Stimulated activated CD4-positive, alpha-beta T cell treated with anti-CD3 and anti-CD28 coated beads, Interleukin-15, amount 100 ng/mL, for 1 hour (primary cell): ENCODE results near the gene GPR15.
"Not testable (repeated sequence)": the region's sequence is repeated elsewhere in the genome, so short reads cannot be mapped to it uniquely, and the experiment has no call there.

Source experiments
- DNase-seq, 2 donors: peaks; one replicate each; pipeline ENCODE4 v3.0.0-alpha.2; 2020; ENCODE audit warnings: low read depth in 1 of 2, low spot score in 1 of 2

Gene GPR15

DNA sequence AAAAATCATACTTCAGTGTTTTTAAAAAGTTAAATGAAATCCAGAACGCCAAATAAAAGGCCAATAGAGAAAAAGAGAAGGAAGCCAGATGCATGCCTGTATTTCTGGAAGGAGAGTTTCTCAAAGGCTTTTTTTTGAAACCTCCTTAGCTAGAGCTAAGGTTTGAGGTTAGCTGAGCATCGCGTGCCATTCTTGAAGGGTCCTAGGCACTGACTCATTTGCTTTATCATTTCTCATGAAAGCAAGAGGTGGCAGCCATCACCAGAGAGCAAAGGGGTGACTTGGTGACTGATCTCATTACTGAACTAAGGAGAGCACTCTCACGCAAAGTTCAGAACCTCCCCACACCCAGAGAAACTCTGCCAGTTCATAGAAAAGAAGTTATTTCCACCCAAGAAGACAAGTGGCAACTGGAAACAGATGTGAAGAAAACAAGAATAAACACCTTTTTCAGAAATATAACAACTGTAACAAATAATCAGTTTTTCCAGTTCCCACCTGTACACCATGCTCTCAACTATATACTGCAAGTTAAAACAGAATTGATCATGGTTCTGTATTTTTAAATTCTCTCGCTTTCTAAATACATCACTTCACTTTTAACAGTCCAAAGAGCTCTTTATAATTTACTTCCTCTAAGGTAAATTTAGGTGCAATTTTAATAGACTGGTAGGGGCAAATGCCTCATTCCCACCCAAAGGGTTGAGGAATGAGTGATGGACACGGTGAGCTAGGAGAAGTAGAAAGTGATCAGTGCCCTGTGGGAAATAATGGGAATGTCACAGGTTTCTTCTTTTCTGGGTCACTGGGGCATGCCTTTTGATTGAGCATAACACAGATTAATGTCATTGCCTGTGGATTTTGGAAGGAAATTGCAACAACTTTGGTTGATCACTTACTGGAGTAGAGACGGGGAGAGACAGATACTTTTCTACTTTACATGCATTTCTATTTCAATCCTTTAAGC, 24.7 kb downstream of the GPR15 start:
- peak; percentile 36 to 42 for DNase-seq

DNA sequence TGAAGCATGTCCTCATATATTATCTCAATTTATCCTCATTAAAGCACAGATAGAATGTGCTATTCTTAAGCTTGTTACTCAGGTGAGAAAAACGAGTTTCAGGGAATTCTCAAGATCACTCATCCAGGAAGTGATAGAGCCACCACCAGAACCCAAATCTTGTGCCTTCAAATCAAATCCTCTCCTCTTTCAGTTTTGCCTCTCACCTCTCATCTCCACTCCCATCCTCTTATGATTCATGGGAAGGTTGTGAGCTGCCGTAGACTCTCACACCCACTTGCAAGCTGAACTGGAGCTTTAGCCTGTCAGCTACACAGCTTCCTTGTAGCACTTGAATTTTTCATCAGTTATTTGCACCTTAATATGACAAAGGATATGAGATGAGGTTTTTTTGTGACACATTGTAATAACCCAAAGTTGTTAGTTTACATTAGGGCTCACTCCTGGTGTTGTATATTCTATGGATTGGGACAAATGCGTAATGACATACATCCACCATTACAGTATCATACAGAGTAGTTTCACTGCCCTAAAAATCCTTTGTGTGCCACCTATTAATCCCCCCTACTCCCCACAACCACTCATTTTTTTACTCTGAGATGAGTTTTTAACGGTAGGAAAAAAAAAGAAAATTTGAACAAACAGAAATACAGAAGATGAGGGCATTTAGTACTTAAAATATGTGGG, 25.7 kb downstream of the GPR15 start:
- no peak for DNase-seq

DNA sequence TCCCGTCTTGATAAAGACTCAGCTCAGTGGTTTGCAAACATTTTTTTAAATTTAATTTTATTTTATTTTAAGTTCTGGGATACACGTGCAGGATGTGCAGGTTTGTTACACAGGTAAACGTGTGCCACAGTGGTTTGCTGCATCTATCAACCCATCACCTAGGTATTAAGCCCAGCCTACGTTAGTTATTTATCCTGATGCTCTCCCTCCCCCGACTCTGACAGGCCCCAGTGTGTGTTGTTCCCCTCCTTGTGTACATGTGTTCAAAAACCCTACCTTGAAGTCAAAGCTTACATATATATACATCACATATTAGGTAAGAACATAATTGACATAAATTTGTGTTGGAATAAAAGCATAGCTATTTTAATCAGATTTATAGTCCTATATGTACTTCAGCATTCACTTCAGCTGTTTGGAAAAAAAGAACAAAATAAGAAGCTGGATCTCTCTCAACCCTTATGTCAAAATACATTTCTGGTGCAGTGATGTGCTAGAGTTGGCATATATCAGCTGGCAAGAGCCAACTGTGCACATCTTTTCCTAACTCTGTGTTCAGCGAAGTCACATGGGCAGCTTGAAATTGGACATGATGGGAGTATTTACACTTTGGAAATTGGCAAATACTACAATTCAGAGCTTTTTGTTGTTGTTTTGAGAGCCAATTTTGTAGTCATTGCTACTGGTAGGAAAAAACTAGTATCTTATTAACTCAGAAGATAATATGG, 26.5 kb downstream of the GPR15 start:
- DNase-seq = no peak

DNA sequence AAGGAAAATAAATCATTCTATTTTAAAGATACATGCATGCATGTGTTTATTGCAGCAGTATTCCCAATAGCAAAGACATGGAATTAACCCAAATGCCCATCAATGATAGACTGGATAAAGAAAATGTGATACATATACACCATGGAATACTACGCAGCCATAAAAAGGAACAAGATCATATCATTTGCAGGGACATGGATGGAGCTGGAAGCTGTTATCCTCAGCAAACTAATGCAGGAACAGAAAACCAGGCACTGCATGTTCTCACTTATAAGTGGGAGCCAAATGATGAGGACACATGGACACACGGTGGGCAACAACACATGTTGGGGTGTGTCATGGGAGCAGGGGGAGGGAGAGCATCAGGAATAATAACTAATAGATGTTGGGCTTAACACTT, 28.0 kb downstream of the GPR15 start:
- DNase-seq = not testable (repeated sequence)

DNA sequence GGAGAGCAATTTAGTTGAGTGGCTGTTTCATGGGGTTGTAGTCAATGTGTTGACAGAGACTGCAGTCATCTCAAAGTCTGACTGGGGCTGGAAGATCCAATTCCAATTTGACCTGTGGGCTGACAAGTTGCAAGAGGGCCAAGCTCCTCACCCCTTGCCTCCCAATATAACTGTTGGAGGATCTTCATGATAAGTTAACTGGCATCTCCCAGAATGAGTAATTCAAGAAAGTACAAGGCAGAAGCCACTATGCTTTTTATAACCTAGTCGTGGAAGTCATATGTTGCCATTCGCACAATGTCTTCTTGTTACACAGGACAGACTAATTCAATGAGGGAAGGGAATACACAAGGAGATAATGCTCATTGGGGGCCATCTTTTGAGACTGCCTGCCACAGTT, 29.1 kb downstream of the GPR15 start:
- no peak for DNase-seq

DNA sequence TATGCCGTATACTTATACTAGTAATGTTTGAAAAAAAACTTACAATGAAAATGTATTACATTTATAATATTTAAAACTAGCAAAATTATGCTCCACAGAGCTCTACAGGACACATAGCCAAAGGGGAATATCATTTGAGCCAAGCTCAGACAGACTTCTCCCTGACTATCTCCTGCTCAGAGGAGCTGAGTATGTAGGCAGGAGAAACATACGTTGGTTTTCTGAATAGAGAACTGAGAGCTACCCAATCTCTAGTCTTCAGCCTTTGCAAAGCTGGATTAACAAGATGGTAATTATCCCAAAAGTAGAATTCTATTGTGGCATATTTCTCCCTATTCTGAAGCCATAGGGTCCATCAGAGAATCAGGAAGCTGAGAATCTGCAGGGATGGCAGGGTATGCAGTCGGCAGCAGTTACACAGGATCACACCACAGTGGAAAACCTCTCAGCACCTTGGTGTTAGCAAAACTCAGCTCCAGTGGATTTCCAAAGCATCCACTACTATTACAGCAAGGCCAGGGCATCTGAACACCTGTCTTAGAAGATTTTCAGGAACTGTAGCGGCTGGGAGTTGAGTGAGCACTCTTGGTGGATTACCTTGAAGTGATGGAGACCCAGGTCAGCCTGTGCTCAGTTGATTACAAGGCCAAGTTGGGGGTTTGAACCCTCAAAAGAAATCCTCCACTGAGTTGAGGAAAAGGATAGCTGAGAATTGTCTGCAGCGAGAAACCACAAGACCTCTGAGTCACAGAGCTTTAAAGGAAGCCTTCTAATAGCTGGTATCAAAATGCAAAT, 30.1 kb downstream of the GPR15 start:
- DNase-seq = no peak

DNA sequence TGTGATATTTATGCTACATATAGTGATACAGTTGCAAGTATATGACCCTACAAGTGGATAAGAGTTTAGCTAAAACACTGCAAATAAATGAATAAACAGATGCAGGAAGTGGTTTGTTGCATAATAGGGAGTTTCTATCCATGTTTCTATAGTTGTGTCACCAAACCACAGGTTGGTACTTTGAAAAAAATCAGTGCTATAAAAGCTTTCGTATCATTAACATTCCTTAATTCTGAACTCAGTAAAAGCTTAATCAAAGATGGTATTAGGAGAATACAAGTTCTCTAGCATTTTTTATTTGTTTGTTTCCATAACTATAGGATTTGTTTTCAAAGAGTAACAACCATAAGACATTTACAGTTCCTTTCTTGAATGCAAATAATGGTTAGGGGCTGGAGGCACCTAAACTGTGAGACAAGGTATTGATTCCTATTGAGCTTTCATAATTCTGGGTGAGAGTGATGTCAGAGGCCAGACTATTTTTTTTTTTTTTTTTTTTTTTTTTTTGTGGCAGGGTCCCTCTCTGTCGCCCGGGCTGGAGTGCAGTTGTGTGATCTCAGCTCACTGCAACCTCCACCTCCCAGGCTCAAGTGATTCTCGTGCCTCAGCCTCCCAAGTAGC, 32.0 kb downstream of the GPR15 start:
- no peak for DNase-seq

DNA sequence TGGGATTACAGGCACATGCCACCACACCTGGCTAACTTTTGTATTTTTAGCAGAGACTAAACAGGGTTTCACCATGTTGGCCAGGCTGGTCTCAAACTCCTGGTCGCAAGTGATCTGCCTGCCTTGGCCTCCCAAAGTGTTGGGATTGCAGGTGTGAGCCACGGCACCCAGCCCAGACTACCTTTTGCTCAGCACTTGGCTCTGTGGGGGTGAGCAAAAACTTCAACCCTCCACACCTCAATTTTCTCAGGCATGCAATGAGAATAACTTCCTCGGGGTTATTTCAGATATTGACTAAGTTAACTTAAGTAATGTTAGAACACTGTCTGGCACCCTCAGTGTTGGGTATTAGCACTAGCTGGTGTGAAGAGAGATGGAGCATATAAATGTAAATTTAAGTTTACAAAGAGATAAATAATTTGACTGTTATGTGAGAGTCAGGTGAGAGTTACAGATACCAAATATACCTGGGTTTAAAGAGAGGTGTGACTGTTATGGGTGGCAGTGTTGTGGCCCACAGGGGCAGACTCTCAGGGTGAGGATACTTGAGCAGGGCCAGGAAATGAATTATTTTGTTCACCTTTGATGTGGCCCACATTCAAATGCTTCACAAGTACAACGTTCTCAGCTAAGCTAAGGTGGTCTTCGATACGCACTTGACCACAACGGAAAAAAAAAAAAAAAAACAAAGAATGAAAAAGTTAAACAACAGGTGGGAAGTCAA, 32.7 kb downstream of the GPR15 start:
- no peak for DNase-seq

DNA sequence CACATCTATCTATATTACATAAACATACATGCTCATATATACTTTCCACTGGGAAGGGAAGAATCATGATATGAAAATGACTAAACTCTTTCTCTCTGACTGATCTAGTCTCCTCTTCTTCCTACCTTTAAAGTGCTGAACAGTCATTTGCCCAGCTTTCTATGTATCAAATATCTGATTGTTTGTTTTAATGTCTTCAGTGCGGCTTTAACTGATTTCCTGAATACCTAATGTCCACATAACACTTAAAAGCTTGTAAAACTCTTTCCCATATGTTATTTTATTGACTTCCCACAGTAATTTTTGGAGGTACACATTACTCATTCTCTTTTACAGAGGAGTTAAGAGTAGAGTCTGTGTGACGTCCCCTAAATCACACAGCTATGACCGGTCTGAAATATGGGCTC, 33.5 kb downstream of the GPR15 start:
- no peak for DNase-seq

DNA sequence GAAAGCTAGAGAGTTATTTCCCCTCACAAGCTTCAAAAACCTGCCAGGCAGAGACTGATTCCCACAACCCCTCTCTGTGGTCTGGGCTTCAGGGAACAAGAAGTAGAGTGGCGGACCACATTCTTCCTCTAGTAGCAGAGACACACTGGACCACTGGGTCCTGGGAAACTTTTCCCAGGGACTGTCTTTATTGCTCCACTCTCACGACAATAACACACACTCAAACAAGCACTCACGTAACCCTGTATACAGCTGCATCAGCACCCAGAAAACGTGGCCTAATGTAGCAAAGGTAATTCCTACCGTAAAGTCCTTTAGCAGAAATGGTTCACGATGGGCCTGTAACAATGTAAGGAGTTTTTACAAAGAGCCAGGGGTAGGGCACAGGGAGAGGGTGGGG, 34.1 kb downstream of the GPR15 start:
- DNase-seq = no peak

DNA sequence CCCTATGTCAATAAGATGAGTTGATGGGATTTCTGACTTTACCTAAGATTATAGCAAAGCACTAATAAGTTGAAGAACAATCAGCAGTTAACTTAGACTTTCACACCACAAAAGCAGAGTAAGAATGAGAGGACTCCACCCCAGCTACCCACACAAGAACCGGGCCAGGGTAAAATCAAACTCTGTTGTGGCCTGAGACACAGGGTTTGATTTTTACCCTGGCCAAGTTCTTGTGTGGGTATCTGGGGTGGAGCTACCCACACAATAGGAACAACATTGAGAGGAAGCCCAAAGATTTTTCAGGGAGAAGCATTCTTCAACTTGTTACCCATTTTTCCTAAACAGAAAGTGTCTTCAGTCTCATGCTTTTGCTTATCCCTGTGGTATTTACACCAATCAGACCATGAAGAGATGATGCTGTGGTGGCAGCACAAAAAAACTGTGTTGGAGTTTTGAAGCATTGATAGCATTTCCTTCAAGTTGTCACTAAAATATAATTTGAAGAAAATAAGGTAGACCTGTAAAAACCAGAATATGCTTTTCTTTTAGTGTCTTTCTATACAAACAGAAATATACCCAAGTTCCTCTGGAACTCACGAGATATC, 36.0 kb downstream of the GPR15 start:
- no peak for DNase-seq

DNA sequence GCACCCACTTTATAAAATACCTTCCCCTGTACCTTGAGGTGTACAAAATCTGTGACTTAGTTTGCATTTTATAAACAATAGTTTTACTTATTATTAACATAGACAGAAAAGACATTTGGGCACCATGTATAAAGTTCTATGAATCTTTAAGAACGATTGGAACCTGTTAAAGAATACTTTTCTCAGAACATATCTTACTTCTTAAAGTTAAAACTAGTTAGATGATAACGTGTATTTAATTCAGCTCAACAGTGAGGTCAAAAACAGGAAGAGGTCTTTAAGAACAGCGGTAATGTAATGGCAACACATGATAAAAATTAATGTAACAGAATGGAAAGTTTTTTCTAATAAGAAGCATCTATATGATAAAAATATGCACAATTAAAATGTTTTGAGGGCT, 36.6 kb downstream of the GPR15 start:
- no peak for DNase-seq

DNA sequence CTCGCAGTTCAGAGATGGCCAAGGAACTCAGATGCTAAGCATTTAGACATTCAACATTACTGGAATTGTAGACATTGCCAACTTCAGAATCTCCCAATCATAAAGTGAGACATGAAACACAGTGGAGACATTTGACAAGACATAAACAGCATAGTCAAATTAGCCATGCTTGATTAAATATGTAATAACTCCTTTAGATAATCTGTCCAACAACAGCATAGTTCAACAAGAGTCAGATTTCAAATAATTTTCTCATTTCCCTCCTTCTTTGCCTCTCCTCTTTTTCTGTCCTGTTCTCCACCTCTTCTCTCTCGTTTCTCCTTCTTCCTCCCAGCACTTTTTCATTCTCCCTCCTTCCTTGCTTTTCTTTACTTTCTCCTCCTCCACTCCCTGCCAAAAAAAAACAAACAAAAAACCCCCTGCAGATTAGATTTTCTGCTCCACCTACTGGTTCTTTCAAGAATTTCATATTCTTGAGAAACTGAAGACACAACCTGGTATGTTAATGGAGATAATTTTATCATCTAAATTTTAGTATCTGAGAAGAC, 41.5 kb downstream of the GPR15 start:
- no peak for DNase-seq

DNA sequence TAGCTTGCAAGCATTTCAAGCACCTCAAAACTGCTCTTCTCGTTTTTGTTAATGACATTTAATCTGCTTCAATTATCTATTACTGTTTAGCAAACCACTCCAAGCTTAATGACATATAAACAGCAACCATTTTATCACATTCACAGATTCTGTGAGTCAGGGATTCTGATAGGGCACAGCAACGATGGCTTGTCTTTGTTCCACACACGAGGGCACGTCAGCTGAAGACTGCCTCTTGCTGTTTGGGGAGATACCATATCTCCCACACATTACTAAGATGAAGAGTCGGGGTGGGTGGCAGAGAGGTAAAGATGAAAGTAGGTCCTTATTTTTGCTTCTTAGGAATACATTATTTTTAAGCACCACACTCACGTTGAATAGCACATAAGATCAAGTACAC, 42.4 kb downstream of the GPR15 start:
- no peak for DNase-seq

DNA sequence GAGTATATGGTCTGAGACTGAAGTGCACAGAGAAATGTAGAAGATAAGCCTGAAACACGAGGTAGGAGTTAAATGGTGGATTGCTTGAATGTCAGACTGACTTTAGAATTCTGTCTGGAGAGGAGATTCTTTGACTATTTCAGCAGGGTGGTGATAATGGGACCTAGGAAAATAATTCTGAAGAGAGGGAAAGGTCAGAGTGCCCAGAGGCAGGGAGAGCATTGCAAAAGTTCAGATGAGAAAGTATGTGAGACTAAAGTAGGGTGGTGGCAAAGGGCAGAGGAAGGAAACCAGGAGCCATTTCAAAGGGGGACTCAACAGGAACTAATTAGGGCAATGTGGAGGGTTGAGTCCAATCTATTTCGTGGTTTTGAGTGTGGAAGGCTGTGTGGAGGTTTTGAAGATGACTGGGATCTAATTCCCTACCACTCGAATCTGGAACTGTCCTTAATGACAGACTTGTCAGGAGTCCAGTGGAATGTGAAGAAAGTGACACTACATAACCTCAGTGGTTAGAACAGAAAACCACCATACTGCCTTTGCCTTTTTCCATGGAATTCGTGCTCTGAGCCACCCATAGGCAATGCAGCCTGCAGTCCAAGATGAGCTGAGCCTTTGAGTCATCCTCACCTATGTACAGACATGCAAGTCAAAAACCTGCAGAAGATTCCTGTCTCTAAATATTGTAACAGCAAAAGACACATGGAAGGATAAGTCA, 45.6 kb downstream of the GPR15 start:
- DNase-seq = no peak

DNA sequence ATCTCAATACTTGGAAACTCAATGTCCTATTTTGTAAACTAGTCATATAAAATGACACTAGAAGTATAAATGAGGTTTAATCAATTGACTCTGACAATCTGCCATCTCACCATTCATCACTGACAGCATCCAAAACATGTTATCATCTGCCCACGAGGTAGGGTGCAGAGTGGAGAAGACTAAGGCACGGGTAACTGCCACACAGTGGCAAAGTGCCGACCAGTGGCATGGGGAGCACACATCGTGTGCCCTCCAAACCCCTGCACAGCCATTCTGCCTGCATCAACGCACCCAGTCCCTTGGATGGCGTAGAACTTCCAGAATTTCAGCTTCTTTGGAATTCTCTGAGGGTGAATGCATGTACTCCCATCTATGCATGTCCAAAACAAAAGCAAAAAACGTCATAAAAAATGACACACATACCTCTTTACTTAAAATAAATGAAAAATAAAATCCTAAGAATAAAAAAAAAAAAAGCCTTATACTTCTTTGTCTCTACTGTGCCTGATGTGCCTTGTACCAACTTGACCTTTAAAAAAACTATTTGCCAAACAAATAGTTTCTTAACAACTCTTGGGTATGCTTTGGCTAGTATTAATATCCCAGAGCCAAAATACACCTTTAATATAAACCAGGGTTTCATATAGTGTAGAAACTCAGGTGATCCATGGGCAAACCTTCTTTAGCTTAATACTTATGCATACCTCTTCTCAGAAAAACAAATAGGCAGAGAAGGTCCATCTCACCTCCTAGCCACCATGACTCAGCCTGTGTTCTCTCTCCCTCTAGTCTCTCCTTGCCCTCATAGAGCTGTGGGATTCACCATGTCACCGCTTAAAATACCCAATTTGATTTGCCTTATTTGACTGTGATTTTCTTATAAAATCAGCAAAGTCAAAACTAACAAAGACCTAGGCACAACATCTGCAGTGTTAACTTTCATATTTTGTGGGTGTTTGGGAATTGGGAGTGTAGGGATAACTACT, 48.9 kb downstream of the GPR15 start:
- no peak for DNase-seq

DNA sequence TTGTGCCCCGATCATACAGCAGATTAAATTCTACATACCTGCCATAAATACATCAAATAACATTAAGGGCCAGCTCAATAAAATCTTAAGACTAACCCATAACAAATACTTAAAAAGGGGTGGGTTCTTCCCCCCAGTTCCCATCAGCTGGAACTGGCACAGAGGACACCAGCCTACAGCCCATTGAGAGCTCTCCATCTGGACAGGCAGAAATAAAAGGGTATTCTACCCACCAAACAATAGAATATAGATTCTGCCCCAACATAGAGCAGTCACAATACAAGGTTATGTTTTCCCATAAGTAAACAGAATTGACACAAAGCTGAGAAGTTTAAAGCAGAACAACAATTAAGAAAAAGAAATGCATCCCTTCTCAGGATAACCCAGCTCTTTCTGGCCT, 49.7 kb downstream of the GPR15 start:
- DNase-seq = no peak
